GM19043 (cell line): ENCODE data around the gene UBAP1L.
A peak's percentile ranks its signal among the peaks of the same experiment; 100 is the strongest.
"Not testable (repeated sequence)": the region's sequence is repeated elsewhere in the genome, so short reads cannot be mapped to it uniquely, and the experiment has no call there.

Experiments used
- ATAC-seq: cut with Tn5 transposase; IDR thresholded peaks from one replicate; pipeline ENCODE4 v1.9.1; 2021; ENCODE audit warnings: low read depth; ENCODE audit not compliant: unreplicated experiment

Gene UBAP1L

DNA sequence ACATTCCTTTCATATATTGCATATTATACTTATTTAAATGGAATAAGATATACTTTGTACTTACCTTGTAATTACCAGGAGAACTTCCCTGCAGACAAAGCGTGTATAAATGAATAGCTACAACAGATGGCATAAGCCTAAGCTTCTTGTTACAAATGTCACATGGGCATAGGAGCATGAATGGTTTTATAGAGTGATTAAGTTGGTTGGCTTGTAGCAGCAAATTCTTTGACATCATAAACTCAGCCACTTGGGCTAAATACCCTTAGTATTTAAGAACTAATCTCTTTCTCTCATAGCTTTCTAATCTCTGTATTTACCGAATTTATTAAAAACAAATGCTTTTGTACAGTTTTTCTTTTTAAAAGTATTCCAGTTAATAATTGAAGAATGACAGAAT, at the start of gene UBAP1L:
TSS of gene UBAP1L (minus strand) at position 115 of the 400 bp plus-strand sequence. CDS start 8,985 bp downstream, outside the sequence.
- no peak for ATAC-seq

DNA sequence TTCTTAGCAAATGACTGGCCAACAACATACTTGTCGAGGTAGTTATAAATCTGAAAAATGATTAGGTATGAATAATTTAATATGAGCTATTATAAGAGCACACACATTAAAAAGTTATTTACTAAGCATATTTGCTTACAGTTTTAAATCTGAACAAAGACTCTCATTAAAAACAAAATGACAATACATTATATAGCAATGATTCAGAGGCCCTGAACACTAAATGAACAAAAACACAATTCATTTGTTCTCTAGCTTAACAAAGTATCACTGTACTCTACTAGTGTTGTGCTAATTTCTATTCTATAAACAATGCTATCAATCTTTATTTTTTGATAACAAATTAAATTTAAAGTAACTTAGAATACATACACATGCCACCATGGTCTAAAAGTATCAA, 49.1 kb upstream of the UBAP1L start:
- no peak for ATAC-seq

DNA sequence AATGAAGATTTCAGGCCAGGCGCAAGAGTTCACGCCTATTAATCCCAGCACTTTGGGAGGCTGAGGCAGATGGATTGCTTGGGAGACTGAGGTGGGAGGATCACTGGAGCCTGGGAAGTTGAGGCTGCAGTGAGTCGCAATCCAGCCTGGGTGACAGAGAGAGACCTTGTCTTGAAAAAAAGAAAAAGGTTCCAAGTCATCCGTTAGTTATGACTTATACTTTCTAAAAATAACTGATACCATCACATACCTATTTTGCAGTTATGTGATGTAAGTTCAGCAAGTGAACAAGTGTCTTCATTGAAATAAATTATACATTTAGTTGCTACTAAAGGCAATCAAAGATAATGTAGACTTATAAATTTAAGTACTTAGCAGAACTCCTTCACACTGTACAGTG, 48.0 kb upstream of the UBAP1L start:
- no peak for ATAC-seq

DNA sequence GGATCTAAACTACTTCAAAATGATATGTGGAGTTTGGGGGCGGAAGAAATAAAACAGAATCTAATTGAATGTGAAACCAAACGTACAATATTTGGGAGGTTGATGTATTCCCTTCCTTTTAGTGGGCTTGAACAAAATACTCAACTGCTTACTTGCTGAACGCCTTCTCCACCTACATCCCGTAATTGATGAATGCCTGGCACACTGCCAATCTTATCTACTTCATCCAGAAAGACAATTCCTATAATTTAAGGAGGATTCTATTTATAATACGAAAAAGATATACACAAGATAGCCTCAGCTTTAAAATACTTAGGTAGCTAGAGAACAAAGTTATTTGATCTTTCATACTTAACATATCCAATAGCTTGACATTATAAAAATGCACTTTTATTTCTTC, 41.7 kb upstream of the UBAP1L start:
- no peak for ATAC-seq

DNA sequence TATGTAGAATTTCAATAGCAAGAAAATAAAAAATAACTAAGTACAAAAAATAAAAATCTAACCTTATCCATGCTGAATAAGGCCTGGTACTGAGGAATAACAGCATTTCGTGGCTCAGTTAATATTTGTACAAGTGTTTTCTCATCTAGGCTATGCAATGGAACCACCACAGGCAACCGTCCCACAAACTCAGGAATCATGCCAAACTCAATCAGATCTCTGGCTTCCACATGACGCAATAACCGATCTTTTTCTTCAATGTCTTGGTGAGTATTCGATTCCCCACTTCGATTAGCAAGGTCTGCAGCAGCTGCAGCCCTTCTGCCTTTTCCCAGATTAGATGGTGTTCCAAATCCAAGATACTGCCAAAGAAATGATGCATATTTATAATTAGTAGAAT, 39.7 kb upstream of the UBAP1L start:
- ATAC-seq, result no peak

DNA sequence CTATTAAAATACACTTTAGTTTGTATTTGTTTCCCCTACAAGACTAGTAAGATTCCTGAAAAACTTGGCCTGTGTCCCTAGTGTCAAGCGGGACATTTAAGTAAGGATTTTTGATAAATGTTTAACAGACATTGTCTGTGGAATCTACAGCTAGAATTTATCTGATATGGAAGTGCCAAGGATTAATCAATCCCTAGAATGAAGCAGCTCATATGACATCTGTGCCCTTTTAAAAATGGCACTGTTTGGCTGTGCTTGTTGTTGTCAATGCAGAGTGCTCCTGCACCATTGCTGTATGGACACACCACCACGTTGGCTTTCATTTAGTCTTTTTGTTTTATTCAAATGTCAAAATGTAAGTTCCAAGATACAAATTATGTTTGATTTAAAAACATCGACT, 32.9 kb upstream of the UBAP1L start:
- no peak for ATAC-seq

DNA sequence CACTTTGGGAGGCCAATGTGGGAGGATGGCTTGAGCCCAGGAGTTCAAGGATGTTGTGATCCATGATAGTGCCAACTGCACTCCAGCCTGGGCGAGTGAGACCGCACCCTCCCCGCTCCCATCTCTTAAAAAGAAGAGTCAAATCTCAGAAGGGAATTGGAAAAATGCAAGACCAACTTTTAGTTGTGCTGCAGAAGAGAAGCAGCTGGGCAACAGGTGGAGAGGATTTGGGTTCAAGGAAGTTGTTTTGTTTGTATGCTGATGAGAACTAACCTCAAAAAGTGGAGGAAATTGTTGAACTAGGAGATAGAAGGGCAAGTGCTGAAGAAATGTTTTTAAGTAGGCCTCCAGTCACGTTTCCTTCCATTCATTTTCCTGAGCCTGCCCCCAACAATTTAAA, 31.4 kb upstream of the UBAP1L start:
- no peak for ATAC-seq

DNA sequence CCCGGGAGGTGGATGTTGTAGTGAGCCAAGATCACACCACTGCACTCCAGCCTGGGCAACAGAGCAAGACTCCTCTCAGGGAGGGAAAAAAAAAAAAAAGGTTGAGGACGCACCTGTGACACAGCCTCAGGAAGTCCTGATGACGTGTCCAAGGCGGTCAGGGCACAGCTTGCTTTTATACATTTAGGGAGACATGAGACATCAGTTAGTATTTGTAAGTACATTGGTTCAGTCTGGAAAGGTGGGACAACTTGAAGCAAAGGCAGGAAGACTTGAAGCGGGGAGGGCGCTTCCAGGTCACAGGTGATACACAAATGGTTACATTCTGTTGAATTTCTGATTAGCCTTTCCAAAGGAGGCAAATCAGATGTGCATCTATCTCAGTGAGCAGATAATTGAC, 23.6 kb upstream of the UBAP1L start:
- ATAC-seq, result not testable (repeated sequence)

DNA sequence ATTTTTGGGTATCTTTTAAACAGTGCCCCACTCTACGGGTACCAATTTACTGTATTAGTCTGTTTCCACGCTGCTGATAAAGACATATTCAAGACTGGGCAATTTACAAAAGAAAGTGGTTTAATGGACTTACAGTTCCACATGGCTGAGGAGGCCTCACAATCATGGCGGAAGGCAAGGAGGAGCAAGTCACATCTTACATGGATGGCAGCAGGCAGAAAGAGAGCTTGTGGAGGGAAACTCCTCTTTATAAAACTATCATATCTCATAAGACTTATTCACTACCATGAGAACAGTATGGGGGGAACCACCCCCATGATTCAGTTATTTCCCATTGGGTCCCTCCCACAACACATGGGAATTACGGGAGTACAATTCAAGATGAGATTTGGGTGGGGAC, 22.9 kb upstream of the UBAP1L start:
- not testable (repeated sequence) for ATAC-seq

DNA sequence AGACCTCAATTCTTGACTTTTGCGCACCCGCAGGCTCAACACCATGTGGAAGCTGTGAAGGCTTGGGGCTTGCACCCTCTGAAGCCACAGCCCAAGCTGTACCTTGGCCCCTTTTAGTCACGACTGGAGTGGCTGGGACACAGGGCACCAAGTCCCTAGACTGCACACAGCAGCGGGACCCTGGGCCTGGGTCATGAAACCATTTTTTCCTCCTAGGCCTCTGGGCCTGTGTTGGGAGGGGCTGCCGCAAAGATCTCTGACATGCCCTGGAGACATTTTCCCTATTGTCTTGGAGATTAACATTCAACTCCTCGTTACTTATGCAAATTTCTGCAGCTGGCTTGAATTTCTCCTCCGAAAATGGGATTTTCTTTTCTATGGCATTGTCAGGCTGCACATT, 22.1 kb upstream of the UBAP1L start:
- not testable (repeated sequence) for ATAC-seq

DNA sequence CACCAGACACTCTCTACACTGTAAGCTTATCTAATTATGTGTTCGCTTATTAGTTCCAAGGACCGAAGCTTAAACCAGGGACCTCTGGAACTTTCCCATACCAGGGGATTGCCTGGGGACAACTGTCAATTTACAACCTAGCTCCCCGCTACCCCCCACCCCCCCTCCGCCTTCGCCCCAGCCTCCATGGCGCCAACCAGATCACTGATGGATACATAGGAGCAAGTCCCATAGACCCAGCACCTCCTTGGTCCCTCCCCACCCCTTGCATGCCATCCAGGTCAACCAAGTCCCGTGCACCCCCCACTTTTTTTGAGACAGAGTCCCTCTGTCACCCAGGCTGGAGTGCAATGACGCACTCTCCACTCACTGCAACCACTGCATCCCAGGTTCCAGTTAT, 19.5 kb upstream of the UBAP1L start:
- no peak for ATAC-seq

DNA sequence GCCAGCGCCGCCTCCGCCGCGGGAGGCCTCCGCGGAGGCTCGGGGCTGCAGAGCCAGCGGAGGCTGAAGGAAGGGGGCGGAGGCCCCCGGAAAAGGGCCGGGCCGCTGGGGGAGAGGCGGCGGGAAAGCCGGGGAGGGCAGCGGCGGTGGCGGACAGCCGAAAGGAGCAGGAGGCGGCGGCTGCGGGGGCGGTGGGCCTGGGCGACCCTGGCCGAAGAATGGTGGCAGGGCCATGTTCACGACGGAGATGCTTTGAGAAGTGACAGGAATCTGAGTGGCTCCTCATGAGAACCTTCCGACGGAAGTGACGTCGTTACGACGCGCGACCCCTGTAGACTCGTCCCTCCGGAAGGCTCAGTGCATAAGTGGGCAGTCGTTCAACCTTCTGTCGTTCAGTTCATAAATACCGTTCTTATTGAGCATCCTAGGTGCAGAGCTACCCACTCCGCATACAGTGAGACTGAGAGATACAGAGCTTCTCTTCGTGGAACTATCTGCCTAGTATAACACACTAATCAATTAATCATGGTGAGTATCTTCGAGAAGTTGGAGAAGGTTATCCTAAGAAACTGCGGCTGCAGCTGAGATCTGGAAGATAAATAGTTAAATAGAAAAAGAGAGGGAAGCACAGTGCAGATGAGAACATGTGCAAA, 18.7 kb upstream of the UBAP1L start, which contains the start of gene PDCD7:
TSS of gene PDCD7 (minus strand) at position 261 of the 653 bp plus-strand sequence. CDS start at position 234, 27 bp downstream.
- peak; percentile 91 for ATAC-seq

DNA sequence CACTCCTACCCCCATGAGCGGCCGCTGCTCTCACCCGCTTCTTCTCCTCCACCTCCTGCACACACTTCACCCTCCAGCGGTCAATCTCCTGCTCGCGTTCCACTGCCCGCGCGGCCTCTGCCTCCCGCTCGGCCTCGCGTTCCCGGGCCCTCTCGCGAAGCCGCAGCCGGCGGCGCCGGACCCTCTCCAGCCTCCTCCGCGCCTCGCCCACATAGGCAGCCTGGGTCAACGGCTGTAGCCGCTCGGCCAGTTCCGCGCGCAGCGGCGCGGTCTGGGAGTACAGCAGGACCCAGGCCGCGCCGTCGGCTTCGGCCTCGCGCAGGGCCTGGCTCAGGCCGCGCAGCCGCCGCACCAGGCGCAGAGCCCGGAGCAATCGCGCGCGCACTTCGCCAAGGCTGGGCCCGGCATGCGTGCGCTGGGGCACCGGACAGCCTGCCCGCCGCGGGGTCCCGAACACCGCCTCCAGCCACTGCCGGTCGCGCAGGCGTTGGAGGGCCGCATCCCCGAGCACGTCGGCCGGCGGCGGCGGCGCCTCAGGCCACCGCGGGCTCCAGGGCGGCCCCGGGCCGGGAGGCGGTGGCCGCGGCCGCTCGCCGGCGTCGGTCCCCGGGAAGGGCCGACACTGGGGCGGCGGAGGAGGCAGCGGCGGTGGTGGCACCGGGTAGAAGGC, 18.0 kb upstream of the UBAP1L start:
- peak; percentile 36 for ATAC-seq

DNA sequence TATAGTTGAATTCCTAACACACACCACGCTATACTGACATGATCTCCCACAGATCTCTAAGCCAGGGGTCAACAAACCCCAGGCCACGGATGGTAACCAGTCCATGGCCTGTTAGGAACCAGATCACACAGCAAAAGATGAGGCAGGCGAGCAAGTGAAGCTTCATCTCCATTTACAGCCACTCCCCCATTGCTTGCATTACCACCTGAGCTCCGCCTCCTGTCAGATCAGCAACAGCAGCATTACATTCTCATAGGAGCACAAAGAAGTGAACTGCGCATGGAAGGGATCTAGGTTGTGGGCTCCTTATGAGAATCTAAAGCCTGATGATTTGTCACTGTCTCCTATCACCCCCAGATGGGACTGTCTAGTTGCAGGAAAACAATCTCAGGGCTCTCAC, 15.9 kb upstream of the UBAP1L start:
- no peak for ATAC-seq

DNA sequence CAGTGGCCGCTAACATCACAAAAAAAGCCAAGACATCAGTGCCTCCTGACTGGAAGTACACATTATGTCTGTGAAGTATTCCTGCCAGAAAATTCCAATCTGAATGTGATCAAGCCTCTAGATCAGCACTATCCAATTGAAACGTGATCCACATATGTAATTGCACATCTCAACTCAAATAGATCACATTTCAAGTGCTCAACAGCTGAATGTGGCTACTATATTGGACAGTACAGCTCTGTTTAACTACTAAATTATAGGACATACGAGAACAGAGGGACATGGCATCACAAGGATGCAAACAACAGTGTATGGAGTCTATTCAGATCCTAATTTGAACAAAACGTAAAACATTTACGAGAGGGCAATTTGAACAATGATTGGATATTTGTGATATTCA, 542 bp upstream of the UBAP1L start:
- ATAC-seq, result no peak

DNA sequence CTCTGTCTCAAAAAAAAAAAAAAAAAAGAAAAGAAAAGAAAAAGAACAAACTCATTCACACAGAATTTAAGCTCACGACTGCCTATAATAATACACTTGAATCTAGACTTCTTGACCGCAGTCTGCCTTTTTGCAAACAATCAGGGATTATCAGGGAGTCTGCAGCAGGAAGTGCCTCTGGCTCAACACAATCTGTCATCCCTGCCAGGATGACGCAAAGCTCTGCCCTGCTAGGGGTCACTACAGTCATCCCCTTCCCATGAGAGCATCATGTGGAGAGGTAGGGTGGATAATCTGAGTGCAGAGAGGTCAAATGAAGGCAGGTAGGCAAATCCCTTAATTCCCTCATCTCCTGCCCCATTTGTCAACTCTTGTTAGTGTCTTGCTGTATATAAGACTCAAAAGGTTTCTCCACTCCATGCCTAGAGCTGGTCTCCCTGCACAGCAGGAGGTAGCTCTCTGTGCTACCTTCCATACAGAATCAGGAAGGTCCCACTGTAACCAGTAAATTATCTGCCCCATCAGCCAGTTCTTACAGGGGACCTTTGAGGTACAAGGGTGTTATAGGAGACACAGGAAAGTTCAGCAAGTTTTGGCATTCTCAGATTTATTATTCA, 4.2 kb downstream of the UBAP1L start:
- ATAC-seq, result no peak

DNA sequence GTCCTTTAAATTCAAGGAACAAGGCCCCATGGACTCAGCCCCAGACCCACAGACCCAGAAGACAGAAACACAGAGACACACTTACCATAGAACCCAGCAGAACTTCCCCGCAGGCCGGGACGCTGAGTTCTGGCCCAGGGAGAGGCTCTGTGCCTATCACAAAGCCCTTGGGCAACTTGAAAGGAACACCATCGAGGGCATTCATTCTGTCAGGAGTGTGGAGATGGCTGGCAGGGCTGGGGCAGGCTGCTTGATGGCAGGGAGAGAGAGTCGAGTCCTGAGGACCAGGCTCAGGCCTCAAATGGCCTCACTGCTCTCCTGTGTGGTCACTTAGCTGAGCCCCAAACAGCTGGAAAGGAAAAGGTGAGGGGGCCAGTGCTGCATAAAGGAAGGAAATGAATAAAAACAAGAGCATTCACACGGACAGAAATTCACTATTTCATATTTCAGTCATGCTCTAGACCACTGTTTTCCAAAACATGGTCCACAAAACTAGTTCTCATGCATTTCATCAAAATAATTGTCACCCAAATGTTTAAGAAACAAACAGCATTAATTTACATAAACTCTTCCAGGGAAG, 8.9 kb downstream of the UBAP1L start:
- no peak for ATAC-seq

DNA sequence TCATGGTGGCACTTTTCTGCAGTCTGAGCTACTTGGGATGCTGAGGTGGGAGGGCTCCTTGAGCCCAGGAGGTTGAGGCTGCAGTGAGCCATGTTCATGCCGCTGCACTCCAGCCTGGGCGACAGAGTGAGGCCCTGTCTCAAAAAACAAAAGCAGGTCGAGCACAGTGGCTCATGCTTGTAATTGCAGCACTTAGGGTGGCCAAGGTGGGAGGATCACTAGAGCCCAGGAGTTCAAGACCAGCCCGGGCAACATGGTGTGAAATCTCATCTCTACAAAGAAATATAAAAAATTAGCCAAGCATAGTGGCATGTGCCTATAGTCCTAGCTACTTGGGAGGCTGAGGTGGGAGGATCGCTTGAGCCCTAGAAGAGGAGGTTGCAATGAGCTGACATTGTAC, 10.0 kb downstream of the UBAP1L start:
- ATAC-seq, result no peak

DNA sequence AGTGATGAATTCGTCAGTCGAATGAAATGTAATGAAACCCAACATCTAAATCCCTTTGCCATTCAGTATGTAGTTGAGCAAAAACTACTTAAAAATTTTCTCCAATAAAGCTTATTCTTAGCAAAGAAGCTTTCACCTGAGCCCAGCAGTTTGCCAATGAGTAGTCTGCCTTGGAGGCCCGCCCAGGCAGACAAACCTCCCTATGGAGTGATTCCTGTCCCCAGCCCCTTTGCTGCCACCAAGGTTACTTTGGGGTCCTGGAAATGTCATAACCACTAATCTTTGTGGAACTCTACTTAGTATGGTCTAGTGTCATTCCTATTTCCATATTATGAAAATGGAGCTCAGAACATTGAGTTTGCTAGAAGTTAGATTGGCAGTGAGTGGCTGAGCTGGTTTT, 12.1 kb downstream of the UBAP1L start:
- no peak for ATAC-seq

DNA sequence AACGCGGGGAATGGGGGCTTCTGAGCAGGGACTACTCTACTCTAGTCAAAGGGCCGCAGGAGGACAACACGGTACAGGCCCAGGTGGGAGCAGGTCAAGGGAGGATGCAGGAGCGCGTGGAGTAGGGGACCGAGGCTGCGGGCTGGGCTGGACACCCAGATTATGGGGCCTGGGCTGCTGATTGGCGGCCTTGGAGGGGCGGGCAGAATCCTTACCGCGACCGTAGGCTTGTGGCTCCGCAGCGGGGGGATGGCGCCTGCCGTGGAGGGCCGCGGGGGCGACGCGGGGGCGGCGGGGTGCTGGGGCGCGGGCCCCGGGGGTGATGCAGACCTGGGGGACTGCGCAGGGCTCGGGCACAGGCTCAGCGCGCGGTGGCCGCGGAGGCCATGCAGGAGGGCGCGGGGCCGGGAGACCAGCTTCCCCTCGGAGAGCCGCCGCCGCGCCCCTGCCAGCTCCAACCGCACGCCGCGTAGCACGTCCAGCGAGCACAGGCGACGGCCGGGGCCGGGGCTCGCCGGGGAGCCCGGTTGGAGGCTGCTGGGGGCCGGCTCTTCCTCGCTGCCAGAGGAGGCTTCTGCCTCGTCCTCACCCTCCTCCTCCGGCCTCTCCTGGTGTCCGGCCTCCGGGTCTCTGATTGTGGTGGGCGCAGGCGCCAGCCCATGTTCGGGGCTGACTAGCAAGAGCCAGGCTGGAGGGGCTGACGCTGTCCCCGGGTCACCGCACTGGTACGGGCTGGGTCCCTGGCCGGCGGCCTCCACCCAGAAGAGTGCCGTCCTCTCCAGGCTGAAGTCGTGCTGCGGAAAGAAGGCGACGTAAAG, 12.9 kb downstream of the UBAP1L start:
- no peak for ATAC-seq

DNA sequence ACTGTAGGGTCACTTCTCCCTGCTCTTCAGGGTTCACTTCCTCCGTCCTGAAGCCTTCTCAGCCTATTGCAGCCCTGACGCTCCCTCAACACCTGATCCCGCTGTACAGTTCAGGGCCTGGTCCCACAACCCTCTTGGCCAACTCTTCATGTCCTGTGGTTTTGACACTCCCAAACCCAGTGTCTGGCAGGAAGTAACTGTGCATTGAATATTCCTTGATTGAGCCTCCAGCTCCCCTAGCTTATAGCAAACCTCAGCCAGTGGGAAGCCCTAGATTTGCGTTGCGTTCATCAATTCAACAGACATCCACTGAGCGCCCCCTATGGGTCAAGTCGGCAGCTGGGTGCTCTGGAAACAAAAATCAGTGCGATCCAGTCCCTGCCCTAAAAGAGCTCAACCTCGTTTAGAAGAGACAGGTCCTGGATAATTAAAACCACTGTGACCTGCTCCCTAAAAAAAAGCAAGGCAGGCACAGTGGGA, 13.5 kb downstream of the UBAP1L start:
- no peak for ATAC-seq
